Mucosa of rectum (tissue), 2 donors: Measurements from ENCODE around the gene IL3.

Source experiments
- H3K27ac ChIP-seq, 2 donors: one replicate each; pipeline ENCODE4 v1.7.0; 2013; ENCODE audit warnings: inconsistent platforms in 2 of 2, low read depth in 2 of 2, low read length in 2 of 2
- H3K27me3 ChIP-seq, 2 donors: one replicate each; pipeline ENCODE4 v1.7.0; 2013; ENCODE audit warnings: low read length in 2 of 2; ENCODE audit not compliant: control insufficient read depth in 2 of 2, insufficient read depth in 2 of 2
- H3K36me3 ChIP-seq, 2 donors: one replicate each; pipeline ENCODE4 v1.7.0; 2013; ENCODE audit warnings: low read length in 2 of 2; ENCODE audit not compliant: control insufficient read depth in 2 of 2, insufficient read depth in 2 of 2
- H3K4me1 ChIP-seq, 2 donors: one replicate each; pipeline ENCODE4 v1.7.0; 2013; ENCODE audit warnings: low read length in 2 of 2, mild to moderate bottlenecking in 1 of 2; ENCODE audit not compliant: control insufficient read depth in 2 of 2, insufficient read depth in 2 of 2
- H3K4me3 ChIP-seq, 2 donors: one replicate each; pipeline ENCODE4 v1.7.0; 2013; ENCODE audit warnings: low read length in 2 of 2
- H3K9ac ChIP-seq, 2 donors: one replicate each; pipeline ENCODE4 v1.7.0; 2013; ENCODE audit warnings: low read length in 2 of 2, low read depth in 1 of 2, mild to moderate bottlenecking in 1 of 2
- H3K9me3 ChIP-seq, 2 donors: one replicate each; pipeline ENCODE4 v1.7.0; 2013; ENCODE audit warnings: low read length in 2 of 2; ENCODE audit not compliant: control insufficient read depth in 2 of 2
- donor health status: healthy.
- donor health status: Normal muscosa, but diverticular disease.

Gene IL3

GRCh38 chr5:132025403-132025971, 35.0 kb upstream of the IL3 start:
- H3K27ac ChIP-seq, result no peak overlapping the region
- peaks cover 5 to 11% of the 10 kb centered on the region in 2 donors for H3K27me3 ChIP-seq

GRCh38 chr5:132026516-132027008, 33.9 kb upstream of the IL3 start:
- Histone ChIP-seq H3K9ac (no peak overlapping the region), H3K9me3 (no peaks in the 10 kb centered on the region), H3K4me3 (no peak overlapping the region), H3K27me3 (peaks cover 0 to 6% of the 10 kb centered on the region in 2 donors), H3K27ac (no peak overlapping the region), H3K36me3 (no peaks in the 10 kb centered on the region), H3K4me1 (no peaks in the 10 kb centered on the region)

More at GRCh38 chr5:132025403-132025971, 35.0 kb upstream of the IL3 start:
- H3K36me3 ChIP-seq, result no peaks in the 10 kb centered on the region
- H3K4me1 ChIP-seq, result no peaks in the 10 kb centered on the region
- no peak overlapping the region for H3K9ac ChIP-seq
- H3K4me3 ChIP-seq, result no peak overlapping the region
- H3K9me3 ChIP-seq, result no peaks in the 10 kb centered on the region

GRCh38 chr5:132027027-132027426, 33.4 kb upstream of the IL3 start:
- peaks cover 0 to 6% of the 10 kb centered on the region in 2 donors for H3K27me3 ChIP-seq
- no peak overlapping the region for H3K4me3 ChIP-seq
- no peaks in the 10 kb centered on the region for H3K9me3 ChIP-seq

DNA sequence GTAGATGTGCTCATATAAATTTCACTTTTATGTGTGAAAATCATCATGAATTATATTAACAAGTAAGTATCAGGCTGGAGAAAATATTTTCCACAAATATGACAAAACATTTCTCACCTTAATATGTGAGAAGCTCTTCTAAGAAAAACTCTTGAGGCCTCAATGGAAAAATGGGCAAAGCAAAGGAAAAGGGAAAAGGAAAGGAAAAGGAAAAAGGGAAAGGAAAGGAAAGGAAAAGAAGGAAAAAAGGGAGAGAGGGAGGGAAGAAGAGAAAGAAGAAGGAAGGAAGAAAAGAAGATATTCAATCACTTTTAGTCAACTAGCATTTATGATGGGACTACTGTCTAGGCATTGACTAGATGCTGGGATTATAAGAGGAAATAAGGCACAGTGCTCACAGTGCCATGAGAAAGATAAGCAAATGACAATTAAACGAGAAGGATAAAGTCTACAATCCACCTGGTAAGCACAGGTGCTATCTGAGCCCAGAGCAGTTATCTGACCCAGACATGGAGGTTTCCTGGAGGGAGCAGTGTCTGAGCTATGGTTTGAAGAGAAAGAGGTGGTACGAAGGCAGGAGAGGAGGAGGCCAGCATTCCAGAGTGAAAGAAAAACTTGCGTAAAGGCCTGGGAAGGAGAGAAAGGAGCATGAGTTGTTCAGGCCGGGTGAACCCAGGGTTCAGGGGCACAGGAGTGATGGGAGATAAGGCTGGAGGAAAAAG, 30.7 kb upstream of the IL3 start:
- H3K27ac ChIP-seq, result no peak overlapping the region
- H3K4me3 ChIP-seq, result no peak overlapping the region
- no peaks in the 10 kb centered on the region for H3K4me1 ChIP-seq
- H3K9ac ChIP-seq, result no peak overlapping the region
- no peaks in the 10 kb centered on the region for H3K27me3 ChIP-seq
- no peaks in the 10 kb centered on the region for H3K36me3 ChIP-seq
- no peaks in the 10 kb centered on the region for H3K9me3 ChIP-seq

More at GRCh38 chr5:132027027-132027426, 33.4 kb upstream of the IL3 start:
- Histone ChIP-seq H3K36me3 (no peaks in the 10 kb centered on the region), H3K27ac (no peak overlapping the region), H3K9ac (no peak overlapping the region), H3K4me1 (no peaks in the 10 kb centered on the region)

DNA sequence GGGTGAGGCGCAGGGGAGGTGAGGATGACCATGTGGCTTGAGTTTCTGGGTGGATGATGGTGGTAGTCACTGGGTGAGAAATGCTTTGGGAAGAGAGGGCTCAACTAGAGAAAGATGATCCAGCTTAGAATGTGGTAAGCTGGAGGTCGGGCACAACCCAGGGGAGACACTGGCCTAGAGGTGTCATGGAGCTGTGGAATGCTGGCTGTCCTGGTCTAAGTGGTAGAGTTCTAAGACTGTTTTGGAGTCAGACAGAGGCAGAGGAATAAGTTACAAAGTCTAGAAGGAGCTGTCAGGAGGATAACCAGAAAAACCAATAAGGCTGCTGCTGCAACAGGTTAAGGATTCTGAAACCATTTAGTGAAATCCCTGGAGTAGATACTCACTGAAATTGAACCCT, 29.8 kb upstream of the IL3 start:
- Histone ChIP-seq H3K4me3 (no peak overlapping the region), H3K9me3 (no peaks in the 10 kb centered on the region), H3K4me1 (no peaks in the 10 kb centered on the region), H3K27ac (no peak overlapping the region), H3K36me3 (no peaks in the 10 kb centered on the region), H3K9ac (no peak overlapping the region), H3K27me3 (no peaks in the 10 kb centered on the region)

DNA sequence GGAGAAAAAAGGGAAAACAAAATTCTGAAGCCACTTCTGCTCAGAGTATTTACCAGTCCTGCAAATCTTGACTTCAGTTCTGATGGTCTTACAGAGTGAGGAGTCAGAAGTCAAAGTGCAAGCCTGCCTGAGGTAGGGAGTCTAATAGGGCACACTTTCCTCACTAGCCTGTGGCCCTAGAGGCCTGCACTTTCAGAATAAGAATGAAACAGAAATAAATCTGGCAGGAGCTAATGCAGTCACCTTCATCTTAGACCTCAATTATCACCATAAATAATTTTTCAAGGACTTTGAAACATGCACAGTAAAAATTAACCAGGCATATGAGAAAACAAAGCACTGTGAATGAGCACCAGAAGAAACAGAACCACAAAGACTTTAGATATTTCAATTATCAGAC, 28.3 kb upstream of the IL3 start:
- Histone ChIP-seq H3K9me3 (no peaks in the 10 kb centered on the region), H3K9ac (no peak overlapping the region), H3K27me3 (no peaks in the 10 kb centered on the region), H3K4me1 (no peaks in the 10 kb centered on the region), H3K27ac (no peak overlapping the region), H3K36me3 (no peaks in the 10 kb centered on the region), H3K4me3 (no peak overlapping the region)

- no peak overlapping the region for H3K9ac ChIP-seq
- H3K4me3 ChIP-seq, result no peak overlapping the region
- H3K27me3 ChIP-seq, result no peaks in the 10 kb centered on the region
- H3K36me3 ChIP-seq, result no peaks in the 10 kb centered on the region
- no peaks in the 10 kb centered on the region for H3K9me3 ChIP-seq
- H3K4me1 ChIP-seq, result no peaks in the 10 kb centered on the region
- no peak overlapping the region for H3K27ac ChIP-seq
Measured at GRCh38 chr5:132033122-132033521, 27.3 kb upstream of the IL3 start.

DNA sequence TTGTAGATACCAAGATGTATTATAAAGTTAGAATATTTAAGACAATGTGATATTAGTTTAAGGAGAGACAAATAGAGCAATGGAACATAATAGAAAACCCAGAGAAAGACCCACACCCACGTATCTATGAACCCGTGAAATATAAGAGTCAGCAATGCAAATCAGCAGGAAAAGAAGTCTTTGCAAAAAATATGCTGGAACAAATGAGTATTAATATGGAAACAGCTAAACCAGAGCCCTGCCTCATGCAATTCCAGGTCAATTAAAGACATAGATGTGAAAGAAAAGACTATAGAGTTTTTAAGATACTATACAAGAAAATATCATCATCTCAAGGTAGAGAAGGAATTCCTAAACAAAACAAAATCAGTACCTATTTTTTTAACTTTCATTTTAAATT, 23.1 kb upstream of the IL3 start:
- Histone ChIP-seq H3K36me3 (no peaks in the 10 kb centered on the region), H3K4me1 (no peaks in the 10 kb centered on the region), H3K9ac (no peak overlapping the region), H3K27me3 (no peaks in the 10 kb centered on the region), H3K27ac (no peak overlapping the region), H3K9me3 (no peaks in the 10 kb centered on the region), H3K4me3 (no peak overlapping the region)

- no peaks in the 10 kb centered on the region for H3K36me3 ChIP-seq
- H3K9me3 ChIP-seq, result no peaks in the 10 kb centered on the region
- peaks cover 0 to 4% of the 10 kb centered on the region in 2 donors for H3K27me3 ChIP-seq
- no peaks in the 10 kb centered on the region for H3K4me1 ChIP-seq
- H3K27ac ChIP-seq, result no peak overlapping the region
- no peak overlapping the region for H3K4me3 ChIP-seq
- no peak overlapping the region for H3K9ac ChIP-seq
Measured at GRCh38 chr5:132044207-132044606, 16.2 kb upstream of the IL3 start.

- Histone ChIP-seq H3K36me3 (no peaks in the 10 kb centered on the region), H3K27me3 (peaks cover 0 to 4% of the 10 kb centered on the region in 2 donors), H3K27ac (no peak overlapping the region), H3K4me1 (no peaks in the 10 kb centered on the region), H3K9me3 (no peaks in the 10 kb centered on the region), H3K4me3 (no peak overlapping the region), H3K9ac (no peak overlapping the region)
Measured at GRCh38 chr5:132046880-132047299, 13.6 kb upstream of the IL3 start.
